ENCODE results near the gene HCFC1R1.

Gene HCFC1R1

GRCh38 chr16:3066440-3066748 lies 42.7 kb upstream of the HCFC1R1 start:
- no peak overlapping the region for H3K27ac ChIP-seq (ENCODE audit: low read depth, low read length, poor library complexity, severe bottlenecking)
- H3K9ac ChIP-seq (ENCODE audit: low read length), result no peak overlapping the region
- no peak overlapping the region for H3K4me3 ChIP-seq (ENCODE audit: low read depth, low read length, poor library complexity, severe bottlenecking)

GRCh38 chr16:3065742-3066439 lies 42.1 kb upstream of the HCFC1R1 start:
- Histone ChIP-seq H3K4me2 (ENCODE audit: low read length) (no peak overlapping the region), H3K27me3 (ENCODE audit: insufficient read depth, low read length) (no peaks in the 10 kb centered on the region; the same call in 1 of the 2 replicates), H3F3A (ENCODE audit: insufficient read depth, low read length) (no peaks in the 10 kb centered on the region), H3K4me1 (ENCODE audit: insufficient read depth, low read length, severe bottlenecking) (no peaks in the 10 kb centered on the region), H3K79me2 (ENCODE audit: insufficient read depth, low read length) (no peaks in the 10 kb centered on the region), H3K9ac (ENCODE audit: low read length) (no peak overlapping the region), H3K9me2 (ENCODE audit: low read depth, low read length) (no peaks in the 10 kb centered on the region), H3K36me3 (ENCODE audit: insufficient read depth, low read length) (no peaks in the 10 kb centered on the region; the same call in 1 of the 2 replicates), H3K27ac (ENCODE audit: low read depth, low read length, poor library complexity, severe bottlenecking) (no peak overlapping the region), H2AFZ (ENCODE audit: low read length) (no peak overlapping the region), H4K20me1 (ENCODE audit: insufficient read depth, low read length) (no peaks in the 10 kb centered on the region), H3K4me3 (ENCODE audit: low read depth, low read length, poor library complexity, severe bottlenecking) (no peak overlapping the region), H3K9me3 (ENCODE audit: low read length) (no peaks in the 10 kb centered on the region)
- TF ChIP-seq EZH2 (IDR thresholded peaks at IDR 0.05; ENCODE audit: borderline replicate concordance, low read length), result no peak
- TF ChIP-seq CTCF (IDR thresholded peaks at IDR 0.05; ENCODE audit: low read length), result no peak

More at GRCh38 chr16:3066440-3066748, 42.7 kb upstream of the HCFC1R1 start:
- no peak overlapping the region for H3K4me2 ChIP-seq (ENCODE audit: low read length)
- H3K36me3 ChIP-seq (ENCODE audit: insufficient read depth, low read length), result no peaks in the 10 kb centered on the region; the same call in 1 of the 2 replicates
- no peaks in the 10 kb centered on the region; the same call in 1 of the 2 replicates for H3K27me3 ChIP-seq (ENCODE audit: insufficient read depth, low read length)
- H3F3A ChIP-seq (ENCODE audit: insufficient read depth, low read length), result no peaks in the 10 kb centered on the region
- TF ChIP-seq EZH2 (IDR thresholded peaks at IDR 0.05; ENCODE audit: borderline replicate concordance, low read length), result no peak
- TF ChIP-seq CTCF (IDR thresholded peaks at IDR 0.05; ENCODE audit: low read length), result no peak
- no peaks in the 10 kb centered on the region for H3K9me2 ChIP-seq (ENCODE audit: low read depth, low read length)
- H3K4me1 ChIP-seq (ENCODE audit: insufficient read depth, low read length, severe bottlenecking), result no peaks in the 10 kb centered on the region
- H2AFZ ChIP-seq (ENCODE audit: low read length), result no peak overlapping the region
- H3K9me3 ChIP-seq (ENCODE audit: low read length), result no peaks in the 10 kb centered on the region
- no peaks in the 10 kb centered on the region for H4K20me1 ChIP-seq (ENCODE audit: insufficient read depth, low read length)
- no peaks in the 10 kb centered on the region for H3K79me2 ChIP-seq (ENCODE audit: insufficient read depth, low read length)

- H3K4me1 ChIP-seq (ENCODE audit: insufficient read depth, low read length, severe bottlenecking), result no peaks in the 10 kb centered on the region
- H3F3A ChIP-seq (ENCODE audit: insufficient read depth, low read length), result no peaks in the 10 kb centered on the region
- no peak within 1 kb of the TSS for H2AFZ ChIP-seq (ENCODE audit: low read length)
- H3K27me3 ChIP-seq (ENCODE audit: insufficient read depth, low read length), result no peaks in the 10 kb centered on the region; the same call in 1 of the 2 replicates
- no peak within 1 kb of the TSS for H3K9ac ChIP-seq (ENCODE audit: low read length)
- no peaks in the 10 kb centered on the region; the same call in 1 of the 2 replicates for H3K36me3 ChIP-seq (ENCODE audit: insufficient read depth, low read length)
- H3K4me2 ChIP-seq (ENCODE audit: low read length), result no peak within 1 kb of the TSS
- no peak within 1 kb of the TSS for H3K27ac ChIP-seq (ENCODE audit: low read depth, low read length, poor library complexity, severe bottlenecking)
- H3K4me3 ChIP-seq (ENCODE audit: low read depth, low read length, poor library complexity, severe bottlenecking), result no peak within 1 kb of the TSS
- no peaks in the 10 kb centered on the region for H3K9me3 ChIP-seq (ENCODE audit: low read length)
- no peaks in the 10 kb centered on the region for H4K20me1 ChIP-seq (ENCODE audit: insufficient read depth, low read length)
- H3K79me2 ChIP-seq (ENCODE audit: insufficient read depth, low read length), result no peaks in the 10 kb centered on the region
- no peaks in the 10 kb centered on the region for H3K9me2 ChIP-seq (ENCODE audit: low read depth, low read length)
- no peak for TF ChIP-seq EZH2 (IDR thresholded peaks at IDR 0.05; ENCODE audit: borderline replicate concordance, low read length)
- no peak for TF ChIP-seq CTCF (IDR thresholded peaks at IDR 0.05; ENCODE audit: low read length)
These were observed 41.5 kb upstream of the HCFC1R1 start, which contains the start of gene IL32 for GRCh38 chr16:3065069-3065741. Gene IL32, plus strand, starts transcription at chr16:3065640. Its CDS starts 172 bp downstream, at chr16:3065812.

Data from OCI-LY1 (cell line).